ENCODE measurements around the gene RAPGEF3.
A peak's percentile ranks its signal among the peaks of the same experiment; 100 is the strongest.

RAPGEF3 gene

GRCh38 chr12:47790676-47791350 is 32.1 kb upstream of the RAPGEF3 start:
- DNase-seq = no peak

GRCh38 chr12:47789712-47790489 is 31.2 kb upstream of the RAPGEF3 start:
- no peak for DNase-seq

- no peak for DNase-seq
These were observed 30.5 kb upstream of the RAPGEF3 start for GRCh38 chr12:47789141-47789540.

- DNase-seq = no peak
These were observed 29.1 kb upstream of the RAPGEF3 start for GRCh38 chr12:47787596-47788319.

GRCh38 chr12:47786662-47787280 is 28.1 kb upstream of the RAPGEF3 start:
- DNase-seq = no peak

GRCh38 chr12:47785887-47786661 is 27.4 kb upstream of the RAPGEF3 start:
- no peak for DNase-seq

- no peak for DNase-seq
These were observed 26.6 kb upstream of the RAPGEF3 start for GRCh38 chr12:47785036-47785886.

GRCh38 chr12:47783821-47784819 is 25.4 kb upstream of the RAPGEF3 start:
- no peak for DNase-seq

GRCh38 chr12:47783024-47783755 is 24.5 kb upstream of the RAPGEF3 start:
- peak; percentile 52 for DNase-seq

GRCh38 chr12:47782372-47782770 is 23.7 kb upstream of the RAPGEF3 start:
- DNase-seq = no peak

GRCh38 chr12:47781479-47782371 is 23.0 kb upstream of the RAPGEF3 start:
- DNase-seq = peak; percentile 83

- no peak for DNase-seq
These were observed 21.3 kb upstream of the RAPGEF3 start for GRCh38 chr12:47779943-47780504.

- DNase-seq = peak; percentile 69
These were observed 20.7 kb upstream of the RAPGEF3 start for GRCh38 chr12:47779301-47779942.

GRCh38 chr12:47778881-47779280 is 20.2 kb upstream of the RAPGEF3 start:
- no peak for DNase-seq

GRCh38 chr12:47777741-47778558 is 19.3 kb upstream of the RAPGEF3 start:
- peak; percentile 17 for DNase-seq

- DNase-seq = no peak
These were observed 18.5 kb upstream of the RAPGEF3 start for GRCh38 chr12:47777151-47777550.

All from NCI-H2171 treated with DMSO at 0.1 percent for 48 hours (cell line).